NT2/D1 (cell line): ENCODE data around the gene FSIP1.

Experiments
- DNase-seq: peaks from one replicate; pipeline ENCODE4 v3.0.0-alpha.2; 2011; ENCODE audit warnings: low read depth, low spot score
- H3K27me3 ChIP-seq: 2 replicates; pipeline ENCODE4 v1.6.0; 2011; ENCODE audit warnings: mild to moderate bottlenecking; ENCODE audit not compliant: insufficient read length, insufficient read depth
- H3K36me3 ChIP-seq: 2 replicates; pipeline ENCODE4 v1.6.1; 2011; ENCODE audit warnings: mild to moderate bottlenecking, low read length, mixed read lengths; ENCODE audit not compliant: insufficient read depth, insufficient read length
- H3K4me1 ChIP-seq: 2 replicates; pipeline ENCODE4 v1.5.1; 2011; ENCODE audit not compliant: insufficient read depth, insufficient read length
- H3K4me3 ChIP-seq: 2 replicates; pipeline ENCODE4 v1.5.1; 2011; ENCODE audit warnings: low read depth; ENCODE audit not compliant: insufficient read length
- H3K9ac ChIP-seq: 2 replicates; pipeline ENCODE4 v1.6.0; 2011; ENCODE audit warnings: low read depth; ENCODE audit not compliant: insufficient read length
- H3K9me3 ChIP-seq: 2 replicates; pipeline ENCODE4 v1.5.1; 2011; ENCODE audit warnings: mild to moderate bottlenecking, low read length; ENCODE audit not compliant: insufficient read depth
- SUZ12 ChIP-seq: IDR thresholded peaks from 2 replicates; pipeline ENCODE4 v1.6.1; 2011; ENCODE audit not compliant: insufficient read length, insufficient read depth; ENCODE audit errors: extremely low read depth
- YY1 ChIP-seq: IDR thresholded peaks from 2 replicates; pipeline ENCODE4 v1.6.1; 2011; ENCODE audit not compliant: insufficient read length, insufficient read depth
- ZNF274 ChIP-seq: IDR thresholded peaks from 2 replicates; pipeline ENCODE4 v1.6.1; 2011; ENCODE audit warnings: mild to moderate bottlenecking, low read depth, low read length

The FSIP1 gene

DNA sequence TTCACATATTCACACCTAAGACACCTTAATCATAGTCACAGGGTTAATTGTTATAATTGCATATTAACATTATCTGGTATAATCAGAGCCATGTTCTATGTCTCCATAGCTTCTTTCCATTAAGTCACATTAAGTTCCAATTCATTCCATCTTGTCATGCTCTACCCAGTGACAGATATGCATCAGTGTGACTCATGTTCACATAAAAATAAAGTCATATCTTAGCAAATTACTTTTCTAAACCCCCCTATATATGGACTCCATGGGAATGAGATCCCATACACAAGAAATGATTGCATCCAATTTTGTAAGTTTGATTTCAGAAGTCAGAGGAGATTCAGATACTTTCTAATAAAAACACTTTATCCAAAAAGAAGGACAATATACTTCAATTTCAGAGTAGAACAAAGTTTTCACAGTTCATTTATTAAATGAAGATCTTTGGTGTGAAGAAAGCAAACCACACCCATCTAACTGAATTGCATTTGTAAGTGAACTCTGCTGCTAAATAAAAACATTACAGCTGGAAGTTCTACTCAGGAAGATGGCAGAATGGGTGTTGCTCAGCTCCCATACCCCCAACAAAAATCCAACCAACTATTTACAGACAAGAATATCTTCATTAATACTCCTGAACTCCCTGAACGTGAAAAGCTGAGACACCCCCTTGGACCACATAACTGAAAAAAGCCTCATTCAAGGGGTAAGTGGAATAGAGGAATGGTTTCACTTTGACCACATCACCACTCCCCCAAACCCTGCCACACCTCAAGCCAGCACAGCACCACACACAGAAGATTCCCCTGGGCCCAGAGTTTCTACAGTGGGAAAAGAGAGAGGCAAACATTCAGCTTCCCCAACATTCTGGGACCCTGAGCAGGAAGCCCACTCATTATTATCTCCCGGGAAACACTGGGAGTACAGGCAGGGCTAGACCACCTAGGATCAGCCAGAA, 174.2 kb downstream of the FSIP1 start:
- Histone ChIP-seq H3K4me1 (no peaks in the 10 kb centered on the region), H3K9me3 (peaks cover 4% of the 10 kb centered on the region), H3K4me3 (no peak overlapping the region), H3K27me3 (no peaks in the 10 kb centered on the region), H3K9ac (no peak overlapping the region), H3K36me3 (no peaks in the 10 kb centered on the region)
- DNase-seq = no peak
- TF ChIP-seq SUZ12 (no peak), ZNF274 (no peak), YY1 (no peak)

GRCh38 chr15:39605146-39605545, 177.5 kb downstream of the FSIP1 start:
- no peaks in the 10 kb centered on the region for H3K9me3 ChIP-seq
- no peak for DNase-seq
- H3K4me3 ChIP-seq = no peak overlapping the region
- H3K27me3 ChIP-seq = no peaks in the 10 kb centered on the region
- no peaks in the 10 kb centered on the region for H3K36me3 ChIP-seq
- H3K9ac ChIP-seq = no peak overlapping the region
- TF ChIP-seq ZNF274 = no peak
- TF ChIP-seq YY1 = no peak
- TF ChIP-seq SUZ12 = no peak
- no peaks in the 10 kb centered on the region for H3K4me1 ChIP-seq

DNA sequence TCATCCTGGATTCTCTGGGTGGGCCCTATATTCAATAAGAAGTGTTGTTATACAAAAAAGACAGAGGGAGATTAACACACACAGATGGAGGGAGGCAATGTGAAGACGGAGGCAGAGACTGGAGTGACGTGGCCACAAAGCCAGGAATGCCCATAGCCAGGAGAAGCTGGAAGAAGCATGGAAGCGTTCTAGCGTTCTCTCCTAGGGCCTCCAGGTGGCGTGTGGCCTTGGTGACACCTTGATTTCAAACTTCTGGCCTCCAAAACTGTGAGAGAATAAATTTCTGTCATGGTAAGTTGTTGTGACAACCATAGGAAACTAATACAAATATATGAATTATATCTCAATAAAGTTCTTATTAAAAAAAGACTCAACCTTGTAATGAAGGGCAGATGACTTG, 180.5 kb downstream of the FSIP1 start:
- no peak for DNase-seq
- Histone ChIP-seq H3K9ac (no peak overlapping the region), H3K36me3 (peaks cover 8% of the 10 kb centered on the region), H3K4me3 (no peak overlapping the region), H3K9me3 (no peaks in the 10 kb centered on the region), H3K4me1 (no peaks in the 10 kb centered on the region), H3K27me3 (no peaks in the 10 kb centered on the region)
- TF ChIP-seq ZNF274 (no peak), YY1 (no peak), SUZ12 (no peak)

DNA sequence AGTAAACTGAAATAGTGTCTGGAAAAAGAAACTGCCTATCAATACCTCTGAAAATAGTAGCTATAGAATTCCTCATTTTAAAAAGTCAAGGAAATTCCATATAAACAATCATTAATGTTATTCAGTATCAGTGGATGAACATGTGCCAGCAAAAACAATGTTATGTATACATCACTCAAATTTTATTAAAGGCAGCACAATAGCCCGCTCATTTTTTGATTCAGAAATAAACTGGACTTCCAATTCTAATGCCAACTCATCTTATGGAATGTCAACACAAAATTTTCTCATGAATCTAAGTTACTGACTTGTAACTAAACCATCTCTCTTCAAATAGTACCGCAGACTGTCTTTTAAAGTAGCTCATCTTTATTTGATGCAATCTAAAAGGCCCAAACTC, 182.8 kb downstream of the FSIP1 start:
- H3K4me1 ChIP-seq = no peaks in the 10 kb centered on the region
- H3K4me3 ChIP-seq = no peak overlapping the region
- no peaks in the 10 kb centered on the region for H3K27me3 ChIP-seq
- no peak for DNase-seq
- H3K36me3 ChIP-seq = peaks cover 23% of the 10 kb centered on the region
- H3K9me3 ChIP-seq = no peaks in the 10 kb centered on the region
- TF ChIP-seq ZNF274 = no peak
- TF ChIP-seq SUZ12 = no peak
- TF ChIP-seq YY1 = no peak
- H3K9ac ChIP-seq = no peak overlapping the region

DNA sequence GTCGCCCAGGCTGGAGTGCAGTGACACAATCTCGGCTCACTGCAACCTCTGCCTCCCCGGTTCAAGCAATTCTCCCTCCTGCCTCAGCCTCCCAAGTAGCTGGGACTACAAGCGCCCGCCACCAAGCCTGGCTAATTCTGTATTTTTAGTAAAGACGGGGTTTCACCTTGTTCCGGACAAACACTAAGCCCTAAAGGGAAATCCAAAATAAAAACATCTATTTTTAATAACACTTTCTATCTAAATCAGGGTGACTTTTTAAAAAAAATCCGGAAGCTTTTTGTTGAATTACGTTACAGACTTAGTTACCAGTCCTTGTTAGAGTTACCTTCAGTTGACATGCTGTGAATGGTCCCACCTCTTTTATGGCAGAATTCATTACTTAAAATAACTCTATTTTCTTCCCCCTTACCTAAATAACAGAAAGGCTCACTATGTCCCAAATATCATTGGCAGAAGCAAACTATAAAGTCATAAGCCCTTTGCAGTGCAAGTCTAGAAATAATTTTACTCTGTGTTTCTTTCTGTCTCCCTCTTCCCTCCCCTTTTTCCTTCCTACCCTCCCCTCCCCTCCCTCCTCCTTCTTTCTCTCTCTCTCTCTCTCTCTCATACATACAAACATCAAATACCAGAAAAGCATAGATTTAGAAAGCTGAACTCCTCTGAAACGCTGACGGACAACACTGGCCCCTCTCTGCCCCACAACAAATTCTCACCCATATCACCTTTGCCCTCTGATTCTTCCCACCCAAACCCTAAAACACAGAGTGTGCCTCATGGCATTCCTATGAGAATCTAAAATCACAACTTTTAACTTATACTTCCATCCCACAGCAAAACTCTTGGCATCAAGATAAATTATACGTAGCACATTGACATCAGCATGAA, 183.4 kb downstream of the FSIP1 start:
- Histone ChIP-seq H3K4me1 (no peaks in the 10 kb centered on the region), H3K27me3 (no peaks in the 10 kb centered on the region), H3K4me3 (no peak overlapping the region), H3K9ac (no peak overlapping the region), H3K9me3 (no peaks in the 10 kb centered on the region), H3K36me3 (peaks cover 30% of the 10 kb centered on the region)
- TF ChIP-seq YY1 (no peak), SUZ12 (no peak)
- DNase-seq = no peak

GRCh38 chr15:39598186-39598850, 184.3 kb downstream of the FSIP1 start:
- no peak for TF ChIP-seq ZNF274
- no peak for TF ChIP-seq YY1
- TF ChIP-seq SUZ12 = no peak
- no peaks in the 10 kb centered on the region for H3K27me3 ChIP-seq
- H3K36me3 ChIP-seq = peaks cover 38% of the 10 kb centered on the region
- DNase-seq = no peak
- H3K4me3 ChIP-seq = no peak overlapping the region
- H3K9ac ChIP-seq = no peak overlapping the region
- no peaks in the 10 kb centered on the region for H3K4me1 ChIP-seq
- no peaks in the 10 kb centered on the region for H3K9me3 ChIP-seq

DNA sequence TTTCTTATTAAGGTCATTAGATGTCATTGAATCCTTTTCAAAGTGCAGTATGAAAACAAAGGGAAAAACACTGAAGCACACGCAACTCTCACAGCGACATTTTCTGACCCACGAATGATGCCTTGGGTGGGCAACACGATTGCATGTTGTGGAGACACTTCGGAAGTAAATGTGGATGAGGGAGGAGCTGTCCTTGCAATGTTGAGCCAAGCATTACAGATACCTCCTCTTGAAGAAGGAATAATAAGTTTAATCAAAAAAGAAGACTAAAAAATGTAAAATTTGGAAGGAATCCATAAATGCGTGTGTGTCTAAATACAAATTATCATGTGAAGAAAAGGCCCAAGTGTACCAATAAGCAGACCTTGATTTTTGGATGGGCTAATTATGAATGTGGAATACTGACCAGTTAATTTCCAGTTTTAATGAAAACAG, 184.9 kb downstream of the FSIP1 start:
- Histone ChIP-seq H3K36me3 (peaks cover 44% of the 10 kb centered on the region), H3K9ac (no peak overlapping the region), H3K27me3 (no peaks in the 10 kb centered on the region), H3K9me3 (no peaks in the 10 kb centered on the region), H3K4me1 (no peaks in the 10 kb centered on the region), H3K4me3 (no peak overlapping the region)
- TF ChIP-seq SUZ12 = no peak
- TF ChIP-seq YY1 = no peak
- TF ChIP-seq ZNF274 = no peak
- no peak for DNase-seq
